ENCODE data around the gene SORCS1. TPM values are rescaled to one million over a fixed set of nuclear protein-coding genes. Genes with fewer than 3 reads are reported as not detected.

SORCS1 gene
- total RNA-seq, 2 donors from 2014 or later, result 0.23 to 14.4 TPM

DNA sequence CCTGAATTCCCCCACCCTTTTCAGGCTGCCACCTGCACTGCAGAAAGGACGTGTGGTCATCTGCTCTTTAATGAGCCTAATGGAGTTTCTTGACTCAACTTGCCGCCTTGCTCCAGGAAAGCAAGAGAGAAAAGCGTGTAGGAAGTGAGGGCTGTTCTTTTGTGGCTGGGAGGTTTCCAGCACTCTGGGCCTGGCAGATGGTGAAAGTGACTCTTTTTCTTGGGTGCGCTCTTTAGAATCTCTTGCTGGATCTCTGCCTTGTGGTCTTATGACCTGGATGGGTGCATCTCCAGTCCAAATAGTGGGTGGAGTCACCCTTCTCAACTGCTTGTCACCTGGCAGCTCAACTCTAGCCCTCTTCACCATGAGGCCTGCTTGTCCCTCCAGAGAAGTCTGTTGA, 244.0 kb downstream of the SORCS1 start:
- Histone ChIP-seq H3K36me3 (no peaks in the 10 kb centered on the region), H3K4me3 (no peak overlapping the region), H3K4me1 (replicated peaks) (no peaks in the 10 kb centered on the region), H3K27me3 (replicated peaks; ENCODE audit: insufficient read depth) (no peaks in the 10 kb centered on the region), H3K9me3 (no peaks in the 10 kb centered on the region), H3K27ac (no peak overlapping the region)
- no peak for DNase-seq (ENCODE audit: low spot score)
- TF ChIP-seq, protein P1, sequence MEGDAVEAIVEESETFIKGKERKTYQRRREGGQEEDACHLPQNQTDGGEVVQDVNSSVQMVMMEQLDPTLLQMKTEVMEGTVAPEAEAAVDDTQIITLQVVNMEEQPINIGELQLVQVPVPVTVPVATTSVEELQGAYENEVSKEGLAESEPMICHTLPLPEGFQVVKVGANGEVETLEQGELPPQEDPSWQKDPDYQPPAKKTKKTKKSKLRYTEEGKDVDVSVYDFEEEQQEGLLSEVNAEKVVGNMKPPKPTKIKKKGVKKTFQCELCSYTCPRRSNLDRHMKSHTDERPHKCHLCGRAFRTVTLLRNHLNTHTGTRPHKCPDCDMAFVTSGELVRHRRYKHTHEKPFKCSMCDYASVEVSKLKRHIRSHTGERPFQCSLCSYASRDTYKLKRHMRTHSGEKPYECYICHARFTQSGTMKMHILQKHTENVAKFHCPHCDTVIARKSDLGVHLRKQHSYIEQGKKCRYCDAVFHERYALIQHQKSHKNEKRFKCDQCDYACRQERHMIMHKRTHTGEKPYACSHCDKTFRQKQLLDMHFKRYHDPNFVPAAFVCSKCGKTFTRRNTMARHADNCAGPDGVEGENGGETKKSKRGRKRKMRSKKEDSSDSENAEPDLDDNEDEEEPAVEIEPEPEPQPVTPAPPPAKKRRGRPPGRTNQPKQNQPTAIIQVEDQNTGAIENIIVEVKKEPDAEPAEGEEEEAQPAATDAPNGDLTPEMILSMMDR (IDR thresholded peaks at IDR 0.05), result no peak
- TF ChIP-seq POLR2AphosphoS5 (IDR thresholded peaks at IDR 0.05), result no peak
- TF ChIP-seq POLR2A (IDR thresholded peaks at IDR 0.05), result no peak
- WGBS, result 82% methylated on average over 4 of the region's 4 CpGs
- intact Hi-C loops (cut with DNase I), result no loop called here

DNA sequence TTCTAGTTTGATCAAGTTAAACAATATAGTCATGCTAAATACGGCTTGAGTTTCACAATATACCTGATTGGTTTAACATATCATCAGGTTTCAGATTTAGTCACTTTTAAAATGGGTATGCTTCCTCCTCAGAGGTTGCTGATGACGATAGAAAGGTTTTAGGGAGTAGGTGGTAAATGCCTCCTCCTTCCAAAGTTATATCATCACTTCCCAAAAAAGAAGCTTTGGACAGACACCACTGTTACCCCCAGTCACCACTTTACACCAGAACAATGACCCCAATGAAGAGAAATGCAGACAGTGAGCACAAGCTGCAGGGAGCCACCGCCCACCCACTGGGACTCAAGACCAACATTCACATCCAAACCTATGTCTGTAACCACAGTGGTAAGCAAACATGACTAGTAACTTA, 244.6 kb downstream of the SORCS1 start:
- 88% methylated on average over 3 of the region's 3 CpGs for WGBS
- no peak for DNase-seq (ENCODE audit: low spot score)
- H3K9me3 ChIP-seq, result no peaks in the 10 kb centered on the region
- TF ChIP-seq, protein P1 (IDR thresholded peaks at IDR 0.05), result no peak
- TF ChIP-seq POLR2A (IDR thresholded peaks at IDR 0.05) (no peak), POLR2AphosphoS5 (IDR thresholded peaks at IDR 0.05) (no peak)
- H3K36me3 ChIP-seq, result no peaks in the 10 kb centered on the region
- no peaks in the 10 kb centered on the region for H3K27me3 ChIP-seq (replicated peaks; ENCODE audit: insufficient read depth)
- intact Hi-C loops (cut with DNase I), result no loop called here
- H3K27ac ChIP-seq, result no peak overlapping the region
- H3K4me1 ChIP-seq (replicated peaks), result no peaks in the 10 kb centered on the region
- no peak overlapping the region for H3K4me3 ChIP-seq

DNA sequence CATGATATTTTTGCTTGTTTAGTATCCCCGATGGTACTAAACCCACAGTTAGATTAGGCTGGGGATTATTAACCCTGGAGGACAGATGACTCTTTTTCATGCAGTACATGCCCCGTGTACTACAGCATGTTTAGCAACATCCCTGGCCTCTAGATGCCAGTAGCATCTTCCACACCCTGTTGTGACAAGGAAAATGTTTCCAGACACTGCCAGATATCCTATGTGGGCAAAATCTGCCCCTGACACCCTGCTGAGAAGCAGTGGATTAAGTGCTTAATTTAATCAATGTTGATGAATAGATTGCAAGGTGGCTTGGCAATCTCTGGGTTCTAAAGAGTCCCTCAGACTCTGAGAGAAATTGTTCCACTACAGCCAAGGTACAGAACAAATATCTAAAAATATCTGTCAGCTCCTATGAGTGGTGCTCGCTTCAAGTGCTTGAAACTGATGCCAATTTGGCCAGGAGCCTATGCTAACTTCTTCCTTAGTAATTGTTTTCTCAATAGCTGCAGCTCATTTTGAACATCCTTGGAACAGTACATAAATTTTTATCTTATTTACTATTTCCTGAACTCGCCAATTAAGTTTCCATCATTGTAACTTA, 247.0 kb downstream of the SORCS1 start:
- intact Hi-C loops (cut with DNase I), result no loop called here

DNA sequence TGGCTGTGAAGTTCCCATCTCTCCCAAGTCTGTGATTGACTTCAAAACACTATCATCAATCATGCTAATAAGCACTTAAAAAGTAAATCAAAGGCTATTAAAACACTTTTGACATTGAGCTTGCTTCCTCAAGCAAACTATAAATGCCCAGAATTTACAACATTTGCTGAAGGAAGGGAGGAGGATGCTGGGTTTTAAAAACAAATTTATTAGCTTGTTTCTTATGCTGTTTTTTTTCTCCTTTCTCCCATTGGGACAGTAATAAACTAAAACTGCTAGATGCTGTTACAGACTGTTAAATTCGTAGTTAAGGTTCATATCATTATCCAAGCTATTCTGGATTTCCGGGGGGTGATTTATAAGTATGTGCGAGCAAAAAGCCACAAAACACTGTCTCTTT, 250.5 kb downstream of the SORCS1 start:
- TF ChIP-seq, protein P1 (IDR thresholded peaks at IDR 0.05), result no peak
- TF ChIP-seq POLR2A (IDR thresholded peaks at IDR 0.05), result no peak
- no peak for DNase-seq (ENCODE audit: low spot score)
- 45% methylated on average over 3 of the region's 3 CpGs for WGBS
- no peaks in the 10 kb centered on the region for H3K36me3 ChIP-seq
- no peaks in the 10 kb centered on the region for H3K4me1 ChIP-seq (replicated peaks)
- no peaks in the 10 kb centered on the region for H3K27me3 ChIP-seq (replicated peaks; ENCODE audit: insufficient read depth)
- no peak overlapping the region for H3K4me3 ChIP-seq
- intact Hi-C loops (cut with DNase I), result no loop called here
- H3K27ac ChIP-seq, result no peak overlapping the region
- H3K9me3 ChIP-seq, result no peaks in the 10 kb centered on the region

More for the DNA sequence above, 247.0 kb downstream of the SORCS1 start:
- Histone ChIP-seq H3K9me3 (no peaks in the 10 kb centered on the region), H3K4me3 (no peak overlapping the region), H3K27me3 (replicated peaks; ENCODE audit: insufficient read depth) (no peaks in the 10 kb centered on the region), H3K4me1 (replicated peaks) (no peaks in the 10 kb centered on the region), H3K27ac (no peak overlapping the region), H3K36me3 (no peaks in the 10 kb centered on the region)
- DNase-seq (ENCODE audit: low spot score), result no peak
- TF ChIP-seq, protein P1 (IDR thresholded peaks at IDR 0.05), result no peak
- TF ChIP-seq POLR2AphosphoS5 (IDR thresholded peaks at IDR 0.05), result no peak
- no peak for TF ChIP-seq POLR2A (IDR thresholded peaks at IDR 0.05)
- WGBS, result 23% methylated on average over 4 of the region's 4 CpGs

DNA sequence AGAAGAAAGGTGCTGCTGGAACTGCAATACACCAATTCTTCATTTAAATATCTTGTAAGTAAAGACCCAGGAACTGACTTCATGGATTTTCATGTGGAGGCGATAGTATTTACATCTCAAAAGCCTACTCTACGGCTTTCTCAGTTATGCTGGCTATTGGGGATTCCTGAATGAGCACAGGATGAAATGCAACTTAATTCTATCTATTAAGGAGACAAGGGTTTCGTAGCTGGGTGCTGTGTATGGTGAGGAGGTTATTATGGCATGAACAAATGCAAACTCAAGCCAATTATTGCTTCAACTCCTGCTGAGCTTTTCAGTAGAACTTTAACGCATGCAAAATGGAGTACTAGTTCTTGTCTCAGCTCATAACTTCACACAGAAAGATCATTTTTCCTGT, 251.2 kb downstream of the SORCS1 start:
- no peaks in the 10 kb centered on the region for H3K9me3 ChIP-seq
- no peak overlapping the region for H3K27ac ChIP-seq
- no peaks in the 10 kb centered on the region for H3K27me3 ChIP-seq (replicated peaks; ENCODE audit: insufficient read depth)
- TF ChIP-seq POLR2AphosphoS5 (IDR thresholded peaks at IDR 0.05) (no peak), POLR2A (IDR thresholded peaks at IDR 0.05) (no peak)
- TF ChIP-seq, protein P1 (IDR thresholded peaks at IDR 0.05), result no peak
- DNase-seq (ENCODE audit: low spot score), result no peak
- H3K36me3 ChIP-seq, result no peaks in the 10 kb centered on the region
- intact Hi-C loops (cut with DNase I), result no loop called here
- 89% methylated on average over 4 of the region's 4 CpGs for WGBS
- H3K4me1 ChIP-seq (replicated peaks), result no peaks in the 10 kb centered on the region
- no peak overlapping the region for H3K4me3 ChIP-seq

All from prostate gland (tissue), 2 donors.